Cardiac muscle cell (in vitro differentiated cells and primary cell): Measurements from ENCODE around the gene RBM39. TPM values are rescaled to one million over a fixed set of nuclear protein-coding genes. Genes with fewer than 3 reads are reported as not detected.

ENCODE experiments used
- DNase-seq, 2 donors: peaks; one replicate each; pipeline versions ENCODE4 v3.0.0 to v3.0.0-alpha.2; 2010 to 2017; ENCODE audit warnings: low read depth in 1 of 2, low spot score in 1 of 2
- H3K27ac ChIP-seq: fragments of 200-600 bp; sonication (generic); 2 replicates; pipeline ENCODE4 v1.5.1; 2016
- H3K27me3 ChIP-seq: fragments of 200-600 bp; sonication (generic); 2 replicates; pipeline ENCODE4 v1.6.0; 2016; ENCODE audit warnings: control low read depth
- H3K36me3 ChIP-seq: fragments of 200-600 bp; sonication (generic); 2 replicates; pipeline ENCODE4 v1.5.1; 2016; ENCODE audit warnings: control low read depth
- H3K4me1 ChIP-seq: fragments of 200-600 bp; sonication (generic); 2 replicates; pipeline ENCODE4 v1.8.1; 2017; ENCODE audit warnings: low read depth, mild to moderate bottlenecking, mixed run types
- H3K4me3 ChIP-seq: fragments of 200-600 bp; sonication (generic); 2 replicates; pipeline ENCODE4 v1.5.1; 2016; ENCODE audit warnings: mild to moderate bottlenecking
- H3K9me3 ChIP-seq: fragments of 200-600 bp; sonication (generic); 2 replicates; pipeline ENCODE4 v1.5.1; 2017; ENCODE audit warnings: low read depth, mild to moderate bottlenecking, control low read depth
- CTCF ChIP-seq: IDR thresholded peaks from 2 replicates; pipeline ENCODE4 v1.5.1; 2012; ENCODE audit warnings: low read depth, mild to moderate bottlenecking, low read length
- polyA plus RNA-seq: library from polyadenylated mRNA; unstranded; fragments of >200 nt; fragmentation: Nextera tagmentation; extraction: Ambion mirVana; gene quantifications from 2 replicates; pipeline ENCODE4 v1.2.1, GENCODE V29; 2016
- total RNA-seq: library from RNA; depleted of rRNA; stranded (reverse); fragments of >200 nt; gene quantifications from 2 replicates; pipeline ENCODE4 v1.2.3, GENCODE V29; 2016

The RBM39 gene
- total and polyA plus RNA-seq, 2 experiments from 2014 or later, result 202 to 299 TPM

- H3K4me3 ChIP-seq, result no peak overlapping the region
- no peaks in the 10 kb centered on the region for H3K27me3 ChIP-seq
- peaks cover 6% of the 10 kb centered on the region for H3K36me3 ChIP-seq
- no peak for TF ChIP-seq CTCF
- no peaks in the 10 kb centered on the region for H3K9me3 ChIP-seq
- no peaks in the 10 kb centered on the region for H3K4me1 ChIP-seq
- no peak for DNase-seq
- no peak overlapping the region for H3K27ac ChIP-seq
Observed at GRCh38 chr20:35674921-35675320, 67.1 kb downstream of the RBM39 start.

GRCh38 chr20:35673884-35674283, 68.2 kb downstream of the RBM39 start:
- peaks cover 12% of the 10 kb centered on the region for H3K36me3 ChIP-seq
- H3K27ac ChIP-seq, result no peak overlapping the region
- H3K4me1 ChIP-seq, result no peaks in the 10 kb centered on the region
- H3K4me3 ChIP-seq, result no peak overlapping the region
- no peaks in the 10 kb centered on the region for H3K9me3 ChIP-seq
- no peaks in the 10 kb centered on the region for H3K27me3 ChIP-seq
- no peak for TF ChIP-seq CTCF
- no peak for DNase-seq

GRCh38 chr20:35669681-35670080, 72.4 kb downstream of the RBM39 start:
- Histone ChIP-seq H3K4me3 (no peak overlapping the region), H3K4me1 (no peaks in the 10 kb centered on the region), H3K27ac (no peak overlapping the region), H3K27me3 (no peaks in the 10 kb centered on the region), H3K9me3 (no peaks in the 10 kb centered on the region), H3K36me3 (peaks cover 12% of the 10 kb centered on the region)
- no peak for TF ChIP-seq CTCF
- DNase-seq, result no peak

GRCh38 chr20:35669221-35669620, 72.8 kb downstream of the RBM39 start:
- Histone ChIP-seq H3K27ac (no peak overlapping the region), H3K4me1 (no peaks in the 10 kb centered on the region), H3K4me3 (no peak overlapping the region), H3K9me3 (no peaks in the 10 kb centered on the region), H3K27me3 (no peaks in the 10 kb centered on the region), H3K36me3 (peaks cover 12% of the 10 kb centered on the region)
- DNase-seq, result no peak
- no peak for TF ChIP-seq CTCF

- Histone ChIP-seq H3K36me3 (peaks cover 6% of the 10 kb centered on the region), H3K27me3 (no peaks in the 10 kb centered on the region), H3K4me3 (no peak overlapping the region), H3K4me1 (peaks cover 22% of the 10 kb centered on the region), H3K9me3 (no peaks in the 10 kb centered on the region), H3K27ac (no peak overlapping the region)
- no peak for DNase-seq
- no peak for TF ChIP-seq CTCF
Observed at GRCh38 chr20:35665949-35666288, 76.1 kb downstream of the RBM39 start.
